Measurements from ENCODE around the gene BRD1.

BRD1 gene

GRCh38 chr22:49749885-49750510 is 77.7 kb downstream of the BRD1 start:
- no peak for DNase-seq

DNA sequence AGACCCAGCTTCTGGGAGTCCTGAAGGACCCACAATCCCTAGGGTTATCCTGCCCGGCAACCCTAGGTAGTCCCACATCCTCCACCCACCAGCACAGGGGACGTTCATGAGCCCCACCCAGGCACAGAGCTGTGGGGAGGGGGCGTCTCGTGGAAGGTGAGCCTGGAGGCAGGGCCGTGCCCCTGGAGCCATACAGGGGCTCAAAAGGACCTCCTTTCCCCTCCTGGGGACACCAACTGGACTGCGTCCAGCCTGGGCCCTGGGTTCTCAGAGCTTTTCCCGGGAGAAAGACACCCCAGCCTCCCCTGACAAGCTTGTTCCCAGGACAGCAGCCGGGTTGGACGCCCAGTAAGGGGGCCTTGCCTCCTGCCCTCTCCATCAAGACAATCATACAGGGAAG is 78.4 kb downstream of the BRD1 start:
- no peak for DNase-seq

DNA sequence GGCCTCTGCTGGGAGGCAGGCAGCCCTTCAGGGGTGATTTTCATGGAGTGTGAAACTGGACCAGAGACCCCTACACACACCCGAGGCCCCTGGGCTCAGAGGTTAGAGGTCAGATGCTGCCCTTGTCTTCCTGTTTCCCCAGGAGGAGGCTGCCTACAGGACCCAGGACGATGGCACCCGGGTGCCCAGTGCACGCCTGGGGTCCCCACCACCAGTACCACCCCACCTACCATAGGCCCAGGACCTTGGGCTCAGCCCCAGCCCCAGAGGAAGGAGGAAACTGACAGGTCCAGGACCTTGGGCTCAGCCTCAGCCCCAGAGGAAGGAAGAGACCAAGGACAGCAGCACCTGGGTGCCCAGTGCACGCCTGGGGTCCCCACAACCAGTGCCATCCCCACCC is 79.2 kb downstream of the BRD1 start:
- no peak for DNase-seq

DNA sequence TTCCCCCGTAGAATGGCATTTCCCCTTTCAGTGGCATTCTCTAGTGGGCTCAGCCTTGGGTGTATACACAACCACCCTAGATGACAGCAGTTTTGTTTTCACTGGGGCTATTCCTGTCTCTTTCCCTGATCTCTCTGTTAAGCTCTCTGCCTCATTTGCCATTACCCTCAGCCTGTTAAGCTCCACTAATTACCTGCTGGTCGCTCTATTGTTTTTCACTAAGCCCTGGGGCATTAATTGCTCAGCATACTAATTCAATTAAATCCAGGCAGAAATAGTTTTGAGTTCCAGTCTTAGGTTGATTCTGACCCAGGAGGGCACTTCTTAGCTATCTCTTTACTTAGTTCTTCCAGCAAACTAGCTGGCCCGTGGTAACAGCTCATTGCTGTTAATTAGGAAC is 80.0 kb downstream of the BRD1 start:
- DNase-seq: no peak

DNA sequence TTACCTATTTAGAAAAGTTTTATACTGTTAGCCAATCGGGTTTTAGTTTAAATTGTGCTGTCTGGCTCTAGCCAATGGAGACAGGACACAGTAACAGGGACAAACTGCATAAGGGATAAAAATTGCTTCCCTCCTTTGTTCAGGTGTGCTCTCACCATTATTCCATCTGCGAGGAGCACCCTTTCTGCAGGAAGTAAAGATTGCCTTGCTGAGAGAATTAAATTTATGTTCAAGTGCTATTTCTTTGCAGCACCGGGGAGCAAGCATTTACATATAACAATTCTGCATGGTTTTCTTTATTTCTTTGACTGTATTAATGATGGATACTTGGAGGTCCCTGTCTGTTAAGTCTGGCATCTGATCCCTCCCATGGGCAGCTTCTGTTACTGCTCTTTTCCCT is 80.5 kb downstream of the BRD1 start:
- DNase-seq: no peak

- DNase-seq: no peak
These were observed 81.6 kb downstream of the BRD1 start for GRCh38 chr22:49746065-49746464.

- DNase-seq: no peak
These were observed 87.4 kb downstream of the BRD1 start for GRCh38 chr22:49740242-49740641.

GRCh38 chr22:49739138-49739537 is 88.5 kb downstream of the BRD1 start:
- no peak for DNase-seq

GRCh38 chr22:49738566-49738965 is 89.1 kb downstream of the BRD1 start:
- DNase-seq: no peak

DNA sequence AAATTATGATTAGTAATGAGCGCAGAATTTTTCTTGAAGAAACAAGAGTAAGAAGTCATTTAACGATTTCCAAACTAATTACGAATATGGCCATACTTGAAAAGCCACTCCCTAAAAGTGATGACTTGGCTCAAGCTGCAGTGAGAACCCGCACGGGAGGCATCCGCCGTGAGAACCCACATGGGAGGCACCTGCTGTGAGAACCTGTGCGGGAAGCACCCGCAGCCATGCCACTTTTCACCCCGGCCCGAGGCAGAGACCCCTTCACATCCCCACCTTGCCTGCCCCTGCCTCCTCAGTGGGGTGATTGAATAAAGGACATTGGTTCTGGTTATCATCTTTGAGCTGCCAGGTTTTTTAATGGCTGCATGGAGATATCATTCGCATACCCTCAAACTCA is 89.7 kb downstream of the BRD1 start:
- no peak for DNase-seq

- no peak for DNase-seq
These were observed 90.5 kb downstream of the BRD1 start for GRCh38 chr22:49737101-49737551.

GRCh38 chr22:49736538-49736937 is 91.1 kb downstream of the BRD1 start:
- no peak for DNase-seq

- no peak for DNase-seq
These were observed 91.7 kb downstream of the BRD1 start for GRCh38 chr22:49735901-49736421.

GRCh38 chr22:49735411-49735900 is 92.2 kb downstream of the BRD1 start:
- no peak for DNase-seq

GRCh38 chr22:49734882-49735281 is 92.8 kb downstream of the BRD1 start:
- no peak for DNase-seq

- DNase-seq: no peak
These were observed 93.3 kb downstream of the BRD1 start for GRCh38 chr22:49734390-49734789.

DNA sequence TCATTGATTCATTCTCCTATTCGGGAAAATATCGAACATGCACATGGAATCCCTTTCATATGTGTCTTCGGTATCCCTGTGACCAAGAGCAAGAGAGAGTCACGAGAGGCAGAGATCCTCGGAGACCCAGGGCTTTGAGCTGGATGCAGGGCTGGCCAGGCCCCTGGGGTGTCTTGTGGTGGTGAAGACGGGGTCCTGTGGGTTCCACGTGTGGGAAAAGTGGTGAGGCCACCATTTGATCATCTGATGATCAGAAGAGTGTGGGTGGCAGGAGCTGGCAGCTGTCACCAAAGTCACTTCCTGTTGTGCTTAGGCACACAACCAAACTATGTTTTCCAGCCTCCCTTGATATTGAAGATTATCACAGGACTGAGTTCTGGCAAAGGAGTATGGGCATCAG is 94.0 kb downstream of the BRD1 start:
- no peak for DNase-seq

DNA sequence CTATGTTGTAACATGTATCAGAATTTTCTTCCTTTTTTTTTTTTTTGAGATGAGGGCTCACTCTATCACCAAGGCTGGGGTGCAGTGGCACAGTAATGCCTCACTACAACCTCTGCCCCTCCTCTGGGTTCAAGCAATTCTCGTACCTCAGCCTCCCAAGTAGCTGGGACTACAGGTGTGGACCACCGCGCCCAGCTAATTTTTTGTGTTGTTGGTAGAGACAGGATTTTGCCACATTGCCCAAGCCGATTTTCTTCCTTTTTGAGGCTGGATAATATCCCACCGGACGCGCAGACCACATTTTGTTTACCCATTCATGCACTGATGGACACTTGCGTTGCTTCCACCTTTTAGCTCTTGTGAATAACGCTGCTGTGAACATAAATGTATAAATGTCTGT is 97.0 kb downstream of the BRD1 start:
- no peak for DNase-seq

- DNase-seq: no peak
These were observed 99.0 kb downstream of the BRD1 start for GRCh38 chr22:49728570-49729271.

GRCh38 chr22:49727881-49728569 is 99.6 kb downstream of the BRD1 start:
- DNase-seq: no peak

GRCh38 chr22:49727191-49727880 is 100.3 kb downstream of the BRD1 start:
- no peak for DNase-seq

GRCh38 chr22:49726701-49727101 is 101.0 kb downstream of the BRD1 start:
- DNase-seq: no peak
